Measurements from ENCODE around the gene MBD3L5.
"Not testable (repeated sequence)": the region's sequence is repeated elsewhere in the genome, so short reads cannot be mapped to it uniquely, and the experiment has no call there.

MBD3L5 gene

DNA sequence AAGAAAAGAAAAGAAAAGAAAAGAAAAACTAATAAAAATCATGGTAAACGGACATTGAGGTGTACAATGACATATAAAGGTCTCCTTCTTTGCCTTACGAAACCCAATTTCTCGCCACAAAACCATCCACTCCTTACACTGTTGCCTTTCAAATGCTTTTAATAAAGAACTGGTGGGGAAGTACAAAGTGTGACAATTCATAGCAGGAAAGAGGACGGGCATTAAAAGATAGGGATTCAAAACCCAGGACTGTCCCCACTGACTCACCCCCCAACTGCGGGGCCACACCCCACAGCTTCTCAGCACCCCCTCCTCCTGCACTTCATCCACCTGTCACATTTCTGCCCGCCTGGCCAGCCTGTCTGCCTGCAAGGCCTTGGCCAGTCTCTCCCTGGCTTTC, 11.6 kb upstream of the MBD3L5 start:
- Histone ChIP-seq H3K9me3 (ENCODE audit: low read length) (no peaks in the 10 kb centered on the region), H3K4me3 (ENCODE audit: low read depth, low read length, poor library complexity, severe bottlenecking) (no peak overlapping the region), H4K20me1 (ENCODE audit: insufficient read depth, low read length) (no peaks in the 10 kb centered on the region), H2AFZ (ENCODE audit: low read length) (no peak overlapping the region), H3K27ac (ENCODE audit: low read depth, low read length, poor library complexity, severe bottlenecking) (no peak overlapping the region), H3K9me2 (ENCODE audit: low read depth, low read length) (no peaks in the 10 kb centered on the region), H3K9ac (ENCODE audit: low read length) (no peak overlapping the region), H3K27me3 (ENCODE audit: insufficient read depth, low read length) (no peaks in the 10 kb centered on the region; the same call in 1 of the 2 replicates), H3K4me1 (ENCODE audit: insufficient read depth, low read length, severe bottlenecking) (no peaks in the 10 kb centered on the region), H3F3A (ENCODE audit: insufficient read depth, low read length) (no peaks in the 10 kb centered on the region), H3K4me2 (ENCODE audit: low read length) (no peak overlapping the region), H3K36me3 (ENCODE audit: insufficient read depth, low read length) (no peaks in the 10 kb centered on the region), H3K79me2 (ENCODE audit: insufficient read depth, low read length) (no peaks in the 10 kb centered on the region)
- TF ChIP-seq EZH2 (IDR thresholded peaks at IDR 0.05; ENCODE audit: borderline replicate concordance, low read length): no peak
- TF ChIP-seq, protein P1, sequence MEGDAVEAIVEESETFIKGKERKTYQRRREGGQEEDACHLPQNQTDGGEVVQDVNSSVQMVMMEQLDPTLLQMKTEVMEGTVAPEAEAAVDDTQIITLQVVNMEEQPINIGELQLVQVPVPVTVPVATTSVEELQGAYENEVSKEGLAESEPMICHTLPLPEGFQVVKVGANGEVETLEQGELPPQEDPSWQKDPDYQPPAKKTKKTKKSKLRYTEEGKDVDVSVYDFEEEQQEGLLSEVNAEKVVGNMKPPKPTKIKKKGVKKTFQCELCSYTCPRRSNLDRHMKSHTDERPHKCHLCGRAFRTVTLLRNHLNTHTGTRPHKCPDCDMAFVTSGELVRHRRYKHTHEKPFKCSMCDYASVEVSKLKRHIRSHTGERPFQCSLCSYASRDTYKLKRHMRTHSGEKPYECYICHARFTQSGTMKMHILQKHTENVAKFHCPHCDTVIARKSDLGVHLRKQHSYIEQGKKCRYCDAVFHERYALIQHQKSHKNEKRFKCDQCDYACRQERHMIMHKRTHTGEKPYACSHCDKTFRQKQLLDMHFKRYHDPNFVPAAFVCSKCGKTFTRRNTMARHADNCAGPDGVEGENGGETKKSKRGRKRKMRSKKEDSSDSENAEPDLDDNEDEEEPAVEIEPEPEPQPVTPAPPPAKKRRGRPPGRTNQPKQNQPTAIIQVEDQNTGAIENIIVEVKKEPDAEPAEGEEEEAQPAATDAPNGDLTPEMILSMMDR (IDR thresholded peaks at IDR 0.05; ENCODE audit: low read length): no peak

DNA sequence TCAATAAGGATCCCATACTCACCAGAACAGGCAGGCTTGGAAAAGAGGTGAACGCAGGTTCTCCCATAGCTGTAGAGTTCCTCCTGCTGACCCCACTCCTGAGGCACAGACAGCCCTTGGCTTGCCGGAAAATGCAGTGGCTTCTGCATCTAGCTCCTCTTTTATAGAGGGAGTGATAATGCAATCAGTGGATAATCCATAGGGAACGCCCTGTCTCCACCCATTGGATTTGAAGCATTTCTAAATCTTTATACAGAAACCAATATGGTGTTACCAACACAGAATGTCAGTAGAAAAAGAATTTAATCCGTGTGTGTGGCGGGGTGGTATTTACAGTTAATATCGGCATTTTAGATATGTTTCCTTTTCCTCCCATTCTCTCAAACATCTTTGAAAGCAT, 9.0 kb upstream of the MBD3L5 start, which contains the start of gene MBD3L2B:
Gene MBD3L2B (minus strand): TSS at position 101 of the 400 bp plus-strand sequence. CDS start 34 bp downstream, at position 67.
- H4K20me1 ChIP-seq (ENCODE audit: insufficient read depth, low read length); H3K27me3 ChIP-seq (ENCODE audit: insufficient read depth, low read length); H3K36me3 ChIP-seq (ENCODE audit: insufficient read depth, low read length); H3K9ac ChIP-seq (ENCODE audit: low read length); H2AFZ ChIP-seq (ENCODE audit: low read length); H3K9me2 ChIP-seq (ENCODE audit: low read depth, low read length); H3K4me2 ChIP-seq (ENCODE audit: low read length); H3K9me3 ChIP-seq (ENCODE audit: low read length); H3K79me2 ChIP-seq (ENCODE audit: insufficient read depth, low read length); H3K4me1 ChIP-seq (ENCODE audit: insufficient read depth, low read length, severe bottlenecking); H3K27ac ChIP-seq (ENCODE audit: low read depth, low read length, poor library complexity, severe bottlenecking); H3K4me3 ChIP-seq (ENCODE audit: low read depth, low read length, poor library complexity, severe bottlenecking); H3F3A ChIP-seq (ENCODE audit: insufficient read depth, low read length): not testable (repeated sequence)

DNA sequence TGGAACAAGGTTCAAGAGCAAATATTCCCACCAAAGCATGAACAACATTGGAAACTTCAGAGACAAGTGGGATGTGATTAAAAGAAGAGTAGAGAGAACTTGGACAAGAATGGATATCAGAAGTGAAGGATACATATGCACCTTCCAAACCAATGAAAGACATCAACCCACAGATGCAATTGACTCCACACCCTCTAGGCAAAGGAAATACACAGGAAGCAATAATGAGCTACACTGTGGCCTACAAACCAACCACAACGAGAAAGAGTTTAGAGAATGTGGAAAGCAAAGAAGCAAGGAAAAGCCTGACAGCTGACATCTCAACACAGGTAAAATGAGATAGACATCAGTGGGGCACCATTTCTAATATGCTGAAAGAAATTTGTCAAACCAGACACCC, 1.6 kb upstream of the MBD3L5 start:
- H3K9me3 ChIP-seq (ENCODE audit: low read length); H3K4me2 ChIP-seq (ENCODE audit: low read length); H3K79me2 ChIP-seq (ENCODE audit: insufficient read depth, low read length); H3K4me1 ChIP-seq (ENCODE audit: insufficient read depth, low read length, severe bottlenecking); H3K9me2 ChIP-seq (ENCODE audit: low read depth, low read length); H3F3A ChIP-seq (ENCODE audit: insufficient read depth, low read length); H3K4me3 ChIP-seq (ENCODE audit: low read depth, low read length, poor library complexity, severe bottlenecking); H3K27ac ChIP-seq (ENCODE audit: low read depth, low read length, poor library complexity, severe bottlenecking); H3K36me3 ChIP-seq (ENCODE audit: insufficient read depth, low read length); H4K20me1 ChIP-seq (ENCODE audit: insufficient read depth, low read length); H3K27me3 ChIP-seq (ENCODE audit: insufficient read depth, low read length); H2AFZ ChIP-seq (ENCODE audit: low read length); H3K9ac ChIP-seq (ENCODE audit: low read length): not testable (repeated sequence)

DNA sequence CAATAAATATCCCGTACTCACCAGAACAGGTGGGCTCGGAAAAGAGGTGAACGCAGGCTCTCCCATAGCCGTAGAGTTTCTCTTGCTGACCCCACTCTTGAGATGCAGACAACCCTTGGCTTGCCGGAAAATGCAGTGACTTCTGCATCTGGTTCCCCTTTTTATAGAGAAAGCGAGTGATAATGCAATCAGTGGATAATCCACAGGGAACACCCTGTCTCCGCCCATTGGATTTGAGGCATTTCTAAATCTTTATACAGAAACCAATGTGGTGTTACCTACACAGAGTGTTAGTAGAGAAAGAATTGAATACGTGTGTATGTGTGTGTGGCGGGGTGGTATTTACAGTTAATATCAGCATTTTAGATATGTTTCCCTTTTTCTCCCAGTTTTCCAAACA, 9.7 kb downstream of the MBD3L5 start, which contains the start of gene MBD3L4:
Gene MBD3L4 (minus strand): TSS at position 101 of the 400 bp plus-strand sequence. CDS start 35 bp downstream, at position 66.
- not testable (repeated sequence) for H2AFZ ChIP-seq (ENCODE audit: low read length); H3K9ac ChIP-seq (ENCODE audit: low read length); H3K9me3 ChIP-seq (ENCODE audit: low read length); H3K4me3 ChIP-seq (ENCODE audit: low read depth, low read length, poor library complexity, severe bottlenecking); H3K27me3 ChIP-seq (ENCODE audit: insufficient read depth, low read length); H3K79me2 ChIP-seq (ENCODE audit: insufficient read depth, low read length); H3F3A ChIP-seq (ENCODE audit: insufficient read depth, low read length); H4K20me1 ChIP-seq (ENCODE audit: insufficient read depth, low read length); H3K36me3 ChIP-seq (ENCODE audit: insufficient read depth, low read length); H3K9me2 ChIP-seq (ENCODE audit: low read depth, low read length); H3K4me2 ChIP-seq (ENCODE audit: low read length); H3K27ac ChIP-seq (ENCODE audit: low read depth, low read length, poor library complexity, severe bottlenecking); H3K4me1 ChIP-seq (ENCODE audit: insufficient read depth, low read length, severe bottlenecking)

DNA sequence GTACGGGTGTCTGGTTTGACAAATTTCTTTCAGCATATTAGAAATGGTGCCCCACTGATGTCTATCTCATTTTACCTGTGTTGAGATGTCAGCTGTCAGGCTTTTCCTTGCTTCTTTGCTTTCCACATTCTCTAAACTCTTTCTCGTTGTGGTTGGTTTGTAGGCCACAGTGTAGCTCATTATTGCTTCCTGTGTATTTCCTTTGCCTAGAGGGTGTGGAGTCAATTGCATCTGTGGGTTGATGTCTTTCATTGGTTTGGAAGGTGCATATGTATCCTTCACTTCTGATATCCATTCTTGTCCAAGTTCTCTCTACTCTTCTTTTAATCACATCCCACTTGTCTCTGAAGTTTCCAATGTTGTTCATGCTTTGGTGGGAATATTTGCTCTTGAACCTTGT, 11.2 kb downstream of the MBD3L5 start:
- H4K20me1 ChIP-seq (ENCODE audit: insufficient read depth, low read length); H3K4me1 ChIP-seq (ENCODE audit: insufficient read depth, low read length, severe bottlenecking); H3K9me2 ChIP-seq (ENCODE audit: low read depth, low read length); H2AFZ ChIP-seq (ENCODE audit: low read length); H3K4me3 ChIP-seq (ENCODE audit: low read depth, low read length, poor library complexity, severe bottlenecking); H3K27me3 ChIP-seq (ENCODE audit: insufficient read depth, low read length); H3F3A ChIP-seq (ENCODE audit: insufficient read depth, low read length); H3K4me2 ChIP-seq (ENCODE audit: low read length); H3K9me3 ChIP-seq (ENCODE audit: low read length); H3K9ac ChIP-seq (ENCODE audit: low read length); H3K79me2 ChIP-seq (ENCODE audit: insufficient read depth, low read length); H3K27ac ChIP-seq (ENCODE audit: low read depth, low read length, poor library complexity, severe bottlenecking); H3K36me3 ChIP-seq (ENCODE audit: insufficient read depth, low read length): not testable (repeated sequence)

DNA sequence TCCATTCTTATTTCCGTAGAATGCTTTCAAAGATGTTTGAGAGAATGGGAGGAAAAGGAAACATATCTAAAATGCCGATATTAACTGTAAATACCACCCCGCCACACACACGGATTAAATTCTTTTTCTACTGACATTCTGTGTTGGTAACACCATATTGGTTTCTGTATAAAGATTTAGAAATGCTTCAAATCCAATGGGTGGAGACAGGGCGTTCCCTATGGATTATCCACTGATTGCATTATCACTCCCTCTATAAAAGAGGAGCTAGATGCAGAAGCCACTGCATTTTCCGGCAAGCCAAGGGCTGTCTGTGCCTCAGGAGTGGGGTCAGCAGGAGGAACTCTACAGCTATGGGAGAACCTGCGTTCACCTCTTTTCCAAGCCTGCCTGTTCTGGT, 18.6 kb downstream of the MBD3L5 start, which contains the start of gene MBD3L2:
Gene MBD3L2 (plus strand): TSS at position 301 of the 400 bp plus-strand sequence. CDS start 53 bp downstream, at position 354.
- not testable (repeated sequence) for H3F3A ChIP-seq (ENCODE audit: insufficient read depth, low read length); H3K79me2 ChIP-seq (ENCODE audit: insufficient read depth, low read length); H3K9me2 ChIP-seq (ENCODE audit: low read depth, low read length); H3K27ac ChIP-seq (ENCODE audit: low read depth, low read length, poor library complexity, severe bottlenecking); H2AFZ ChIP-seq (ENCODE audit: low read length); H3K36me3 ChIP-seq (ENCODE audit: insufficient read depth, low read length); H3K4me3 ChIP-seq (ENCODE audit: low read depth, low read length, poor library complexity, severe bottlenecking); H3K4me2 ChIP-seq (ENCODE audit: low read length); H3K9ac ChIP-seq (ENCODE audit: low read length); H3K27me3 ChIP-seq (ENCODE audit: insufficient read depth, low read length); H3K4me1 ChIP-seq (ENCODE audit: insufficient read depth, low read length, severe bottlenecking); H3K9me3 ChIP-seq (ENCODE audit: low read length); H4K20me1 ChIP-seq (ENCODE audit: insufficient read depth, low read length)

DNA sequence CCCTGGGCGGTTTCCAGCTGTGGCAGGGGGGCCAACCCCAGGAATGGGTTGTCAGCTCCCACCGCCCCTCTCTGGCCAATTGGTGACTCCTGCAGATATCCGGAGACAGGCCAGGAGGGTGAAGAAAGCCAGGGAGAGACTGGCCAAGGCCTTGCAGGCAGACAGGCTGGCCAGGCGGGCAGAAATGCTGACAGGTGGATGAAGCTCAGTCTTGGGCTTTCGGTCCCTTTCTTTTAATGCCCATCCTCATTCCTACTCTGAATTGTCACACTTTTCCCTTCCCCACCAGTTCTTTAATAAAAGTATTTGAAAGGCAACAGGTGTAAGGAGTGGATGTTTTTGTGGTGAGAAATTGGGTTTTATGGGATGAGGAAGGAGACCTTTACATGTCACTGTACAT, 21.0 kb downstream of the MBD3L5 start:
- not testable (repeated sequence) for H3K4me3 ChIP-seq (ENCODE audit: low read depth, low read length, poor library complexity, severe bottlenecking); H3K9me2 ChIP-seq (ENCODE audit: low read depth, low read length); H3K27ac ChIP-seq (ENCODE audit: low read depth, low read length, poor library complexity, severe bottlenecking); H4K20me1 ChIP-seq (ENCODE audit: insufficient read depth, low read length); H3K36me3 ChIP-seq (ENCODE audit: insufficient read depth, low read length); H3K9me3 ChIP-seq (ENCODE audit: low read length); H3K9ac ChIP-seq (ENCODE audit: low read length); H3F3A ChIP-seq (ENCODE audit: insufficient read depth, low read length); H3K27me3 ChIP-seq (ENCODE audit: insufficient read depth, low read length); H2AFZ ChIP-seq (ENCODE audit: low read length); H3K79me2 ChIP-seq (ENCODE audit: insufficient read depth, low read length); H3K4me1 ChIP-seq (ENCODE audit: insufficient read depth, low read length, severe bottlenecking); H3K4me2 ChIP-seq (ENCODE audit: low read length)

Data from OCI-LY1 (cell line).